GM19372 (cell line): ENCODE data around the gene ETV7.
"Not testable (repeated sequence)": the region's sequence is repeated elsewhere in the genome, so short reads cannot be mapped to it uniquely, and the experiment has no call there.

ENCODE experiments used
- ATAC-seq: cut with Tn5 transposase; IDR thresholded peaks from one replicate; pipeline ENCODE4 v1.9.1; 2021; ENCODE audit warnings: mild to moderate bottlenecking, low read depth, moderate library complexity; ENCODE audit not compliant: unreplicated experiment

ETV7 gene

GRCh38 chr6:36345681-36346466 is 41.6 kb downstream of the ETV7 start:
- no peak for ATAC-seq

- ATAC-seq, result no peak
Observed at GRCh38 chr6:36343109-36343680, 44.3 kb downstream of the ETV7 start.

GRCh38 chr6:36340618-36341454 is 46.6 kb downstream of the ETV7 start:
- no peak for ATAC-seq

- no peak for ATAC-seq
Observed at GRCh38 chr6:36340306-36340617, 47.2 kb downstream of the ETV7 start.

- no peak for ATAC-seq
Observed at GRCh38 chr6:36339146-36339545, 48.3 kb downstream of the ETV7 start.

- not testable (repeated sequence) for ATAC-seq
Observed at GRCh38 chr6:36338223-36338622, 49.2 kb downstream of the ETV7 start.

GRCh38 chr6:36337814-36338213 is 49.7 kb downstream of the ETV7 start:
- ATAC-seq, result no peak

- no peak for ATAC-seq
Observed at GRCh38 chr6:36336779-36337241, 50.7 kb downstream of the ETV7 start, which contains the start of gene BNIP5. Gene BNIP5, minus strand, starts transcription at chr6:36336888. Its CDS starts 6,198 bp downstream, at chr6:36330690.

- no peak for ATAC-seq
Observed at GRCh38 chr6:36336208-36336710, 51.2 kb downstream of the ETV7 start.

- no peak for ATAC-seq
Observed at GRCh38 chr6:36335465-36336207, 51.8 kb downstream of the ETV7 start.

GRCh38 chr6:36334832-36335459 is 52.5 kb downstream of the ETV7 start:
- no peak for ATAC-seq

GRCh38 chr6:36333931-36334725 is 53.3 kb downstream of the ETV7 start:
- ATAC-seq, result no peak

GRCh38 chr6:36333171-36333895 is 54.1 kb downstream of the ETV7 start:
- ATAC-seq, result no peak

GRCh38 chr6:36331381-36331780 is 56.1 kb downstream of the ETV7 start:
- ATAC-seq, result no peak

GRCh38 chr6:36330366-36330765 is 57.1 kb downstream of the ETV7 start:
- no peak for ATAC-seq

GRCh38 chr6:36329798-36330291 is 57.6 kb downstream of the ETV7 start:
- ATAC-seq, result no peak

GRCh38 chr6:36328600-36328999 is 58.9 kb downstream of the ETV7 start:
- no peak for ATAC-seq

- ATAC-seq, result no peak
Observed at GRCh38 chr6:36327919-36328236, 59.6 kb downstream of the ETV7 start.
